ENCODE results near the gene SLC48A1.

DNA sequence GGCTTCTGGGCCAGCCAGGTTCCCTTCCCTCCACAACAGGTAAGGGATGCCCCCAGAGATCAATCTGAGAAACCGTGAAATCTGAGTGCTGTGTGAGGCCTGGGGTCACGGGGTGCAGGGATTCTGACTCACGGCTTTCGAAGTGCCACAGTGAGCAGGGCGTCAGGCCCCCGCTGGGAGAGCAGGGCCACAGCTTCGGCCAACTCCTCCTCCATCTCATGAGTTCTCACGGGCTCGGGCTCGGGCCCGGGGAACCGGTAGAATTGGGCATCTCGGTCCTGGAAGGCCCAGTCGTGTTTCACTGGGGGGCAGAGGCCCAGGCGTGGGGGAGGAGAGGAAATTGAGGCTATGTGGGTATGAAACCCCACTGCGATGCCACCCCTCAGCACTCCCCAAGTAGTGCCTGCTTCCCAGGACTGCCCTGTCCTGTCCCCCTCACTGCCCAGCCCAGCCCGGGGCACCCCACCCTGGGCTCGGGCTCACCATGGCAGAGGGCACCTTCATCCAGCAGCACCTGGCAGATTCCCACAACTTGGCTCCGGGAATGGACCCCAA is 22.0 kb upstream of the SLC48A1 start:
- TF ChIP-seq, protein P1, sequence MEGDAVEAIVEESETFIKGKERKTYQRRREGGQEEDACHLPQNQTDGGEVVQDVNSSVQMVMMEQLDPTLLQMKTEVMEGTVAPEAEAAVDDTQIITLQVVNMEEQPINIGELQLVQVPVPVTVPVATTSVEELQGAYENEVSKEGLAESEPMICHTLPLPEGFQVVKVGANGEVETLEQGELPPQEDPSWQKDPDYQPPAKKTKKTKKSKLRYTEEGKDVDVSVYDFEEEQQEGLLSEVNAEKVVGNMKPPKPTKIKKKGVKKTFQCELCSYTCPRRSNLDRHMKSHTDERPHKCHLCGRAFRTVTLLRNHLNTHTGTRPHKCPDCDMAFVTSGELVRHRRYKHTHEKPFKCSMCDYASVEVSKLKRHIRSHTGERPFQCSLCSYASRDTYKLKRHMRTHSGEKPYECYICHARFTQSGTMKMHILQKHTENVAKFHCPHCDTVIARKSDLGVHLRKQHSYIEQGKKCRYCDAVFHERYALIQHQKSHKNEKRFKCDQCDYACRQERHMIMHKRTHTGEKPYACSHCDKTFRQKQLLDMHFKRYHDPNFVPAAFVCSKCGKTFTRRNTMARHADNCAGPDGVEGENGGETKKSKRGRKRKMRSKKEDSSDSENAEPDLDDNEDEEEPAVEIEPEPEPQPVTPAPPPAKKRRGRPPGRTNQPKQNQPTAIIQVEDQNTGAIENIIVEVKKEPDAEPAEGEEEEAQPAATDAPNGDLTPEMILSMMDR (IDR thresholded peaks at IDR 0.05; ENCODE audit: poor library complexity, severe bottlenecking), result no peak
- TF ChIP-seq EP300 (conservative IDR thresholded peaks at IDR 0.05; ENCODE audit: poor library complexity, severe bottlenecking) (no peak), EZH2 (IDR thresholded peaks at IDR 0.05; ENCODE audit: borderline replicate concordance, insufficient read depth, low read length, poor library complexity, severe bottlenecking) (no peak), POLR2AphosphoS5 (IDR thresholded peaks at IDR 0.05) (no peak), MXI1 (conservative IDR thresholded peaks at IDR 0.05; ENCODE audit: poor library complexity, severe bottlenecking) (no peak), RAD21 (conservative IDR thresholded peaks at IDR 0.05) (no peak)
- TF ChIP-seq, protein P2, sequence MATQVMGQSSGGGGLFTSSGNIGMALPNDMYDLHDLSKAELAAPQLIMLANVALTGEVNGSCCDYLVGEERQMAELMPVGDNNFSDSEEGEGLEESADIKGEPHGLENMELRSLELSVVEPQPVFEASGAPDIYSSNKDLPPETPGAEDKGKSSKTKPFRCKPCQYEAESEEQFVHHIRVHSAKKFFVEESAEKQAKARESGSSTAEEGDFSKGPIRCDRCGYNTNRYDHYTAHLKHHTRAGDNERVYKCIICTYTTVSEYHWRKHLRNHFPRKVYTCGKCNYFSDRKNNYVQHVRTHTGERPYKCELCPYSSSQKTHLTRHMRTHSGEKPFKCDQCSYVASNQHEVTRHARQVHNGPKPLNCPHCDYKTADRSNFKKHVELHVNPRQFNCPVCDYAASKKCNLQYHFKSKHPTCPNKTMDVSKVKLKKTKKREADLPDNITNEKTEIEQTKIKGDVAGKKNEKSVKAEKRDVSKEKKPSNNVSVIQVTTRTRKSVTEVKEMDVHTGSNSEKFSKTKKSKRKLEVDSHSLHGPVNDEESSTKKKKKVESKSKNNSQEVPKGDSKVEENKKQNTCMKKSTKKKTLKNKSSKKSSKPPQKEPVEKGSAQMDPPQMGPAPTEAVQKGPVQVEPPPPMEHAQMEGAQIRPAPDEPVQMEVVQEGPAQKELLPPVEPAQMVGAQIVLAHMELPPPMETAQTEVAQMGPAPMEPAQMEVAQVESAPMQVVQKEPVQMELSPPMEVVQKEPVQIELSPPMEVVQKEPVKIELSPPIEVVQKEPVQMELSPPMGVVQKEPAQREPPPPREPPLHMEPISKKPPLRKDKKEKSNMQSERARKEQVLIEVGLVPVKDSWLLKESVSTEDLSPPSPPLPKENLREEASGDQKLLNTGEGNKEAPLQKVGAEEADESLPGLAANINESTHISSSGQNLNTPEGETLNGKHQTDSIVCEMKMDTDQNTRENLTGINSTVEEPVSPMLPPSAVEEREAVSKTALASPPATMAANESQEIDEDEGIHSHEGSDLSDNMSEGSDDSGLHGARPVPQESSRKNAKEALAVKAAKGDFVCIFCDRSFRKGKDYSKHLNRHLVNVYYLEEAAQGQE (IDR thresholded peaks at IDR 0.05; ENCODE audit: borderline replicate concordance), result no peak
